Measurements from ENCODE around the gene MITF.

Gene MITF

GRCh38 chr3:70006089-70006488, 266.8 kb downstream of the MITF start:
- DNase-seq (ENCODE audit: low spot score), result no peak
- Mint-ChIP-seq H3K4me3 (no peak overlapping the region), H3K27me3 (ENCODE audit: low read depth) (no peaks in the 10 kb centered on the region), H3K9me3 (no peaks in the 10 kb centered on the region), H3K4me1 (ENCODE audit: low read depth) (no peaks in the 10 kb centered on the region), H3K27ac (no peak overlapping the region), H3K36me3 (ENCODE audit: low read depth) (no peaks in the 10 kb centered on the region)

DNA sequence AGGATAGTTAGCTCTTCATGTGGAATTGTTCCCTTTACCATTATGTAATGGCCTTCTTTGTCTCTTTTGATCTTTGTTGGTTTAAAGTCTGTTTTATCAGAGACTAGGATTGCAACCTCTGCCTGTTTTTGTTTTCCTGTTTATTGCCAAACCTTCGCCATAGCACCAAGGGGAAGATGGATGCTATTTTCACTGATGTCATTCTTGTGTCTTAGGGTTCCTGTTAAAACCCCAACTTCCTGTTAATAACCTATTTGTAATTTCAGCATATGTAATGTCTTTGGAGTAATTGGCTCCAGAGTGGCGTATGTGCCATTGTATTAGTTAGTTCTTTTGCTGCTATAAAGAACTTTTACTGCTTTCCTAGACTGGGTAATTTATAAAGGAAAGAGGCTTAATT, 271.1 kb downstream of the MITF start:
- Mint-ChIP-seq H3K27ac (no peak overlapping the region), H3K4me3 (no peak overlapping the region), H3K27me3 (ENCODE audit: low read depth) (no peaks in the 10 kb centered on the region), H3K4me1 (ENCODE audit: low read depth) (no peaks in the 10 kb centered on the region), H3K9me3 (no peaks in the 10 kb centered on the region), H3K36me3 (ENCODE audit: low read depth) (no peaks in the 10 kb centered on the region)
- DNase-seq (ENCODE audit: low spot score), result no peak

DNA sequence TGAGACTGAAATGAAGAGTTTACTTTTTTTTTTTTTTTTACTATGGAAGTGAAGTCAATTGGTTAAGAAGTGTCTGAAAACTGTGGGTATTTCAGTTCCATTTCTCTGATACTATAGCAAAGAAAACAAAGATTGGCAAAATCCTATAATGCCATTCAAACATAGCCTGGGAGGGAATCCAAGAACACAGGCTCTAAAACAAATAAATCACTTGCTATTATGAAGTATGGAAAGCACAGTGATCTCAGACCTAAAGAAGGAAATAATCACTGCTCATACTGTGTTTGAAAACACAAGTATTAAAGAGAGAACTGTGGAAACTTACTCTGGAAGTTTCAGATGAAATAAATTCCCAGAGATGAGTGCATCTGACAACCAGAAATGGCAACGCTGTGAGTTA, 272.3 kb downstream of the MITF start:
- H3K9me3 Mint-ChIP-seq, result no peaks in the 10 kb centered on the region
- H3K27ac Mint-ChIP-seq, result no peak overlapping the region
- no peak for DNase-seq (ENCODE audit: low spot score)
- no peak overlapping the region for H3K4me3 Mint-ChIP-seq
- H3K27me3 Mint-ChIP-seq (ENCODE audit: low read depth), result no peaks in the 10 kb centered on the region
- no peaks in the 10 kb centered on the region for H3K4me1 Mint-ChIP-seq (ENCODE audit: low read depth)
- H3K36me3 Mint-ChIP-seq (ENCODE audit: low read depth), result no peaks in the 10 kb centered on the region

Data from T-helper 2 cell treated with Interferon-gamma antibody and Interleukin-4, amounts not matched to agents 5 μg/mL and 100 μg/mL, for 36 hours (primary cell).